ENCODE results near the gene PCNX2. TPM values are rescaled to one million over a fixed set of nuclear protein-coding genes. Genes with fewer than 3 reads are reported as not detected.
A peak's percentile ranks its signal among the peaks of the same experiment; 100 is the strongest.

Gene PCNX2
- total and polyA plus RNA-seq, 2 donors (not counting 3 experiments of a cell fraction or from before 2014, with no cell fraction given): 6.6 to 11.0 TPM

DNA sequence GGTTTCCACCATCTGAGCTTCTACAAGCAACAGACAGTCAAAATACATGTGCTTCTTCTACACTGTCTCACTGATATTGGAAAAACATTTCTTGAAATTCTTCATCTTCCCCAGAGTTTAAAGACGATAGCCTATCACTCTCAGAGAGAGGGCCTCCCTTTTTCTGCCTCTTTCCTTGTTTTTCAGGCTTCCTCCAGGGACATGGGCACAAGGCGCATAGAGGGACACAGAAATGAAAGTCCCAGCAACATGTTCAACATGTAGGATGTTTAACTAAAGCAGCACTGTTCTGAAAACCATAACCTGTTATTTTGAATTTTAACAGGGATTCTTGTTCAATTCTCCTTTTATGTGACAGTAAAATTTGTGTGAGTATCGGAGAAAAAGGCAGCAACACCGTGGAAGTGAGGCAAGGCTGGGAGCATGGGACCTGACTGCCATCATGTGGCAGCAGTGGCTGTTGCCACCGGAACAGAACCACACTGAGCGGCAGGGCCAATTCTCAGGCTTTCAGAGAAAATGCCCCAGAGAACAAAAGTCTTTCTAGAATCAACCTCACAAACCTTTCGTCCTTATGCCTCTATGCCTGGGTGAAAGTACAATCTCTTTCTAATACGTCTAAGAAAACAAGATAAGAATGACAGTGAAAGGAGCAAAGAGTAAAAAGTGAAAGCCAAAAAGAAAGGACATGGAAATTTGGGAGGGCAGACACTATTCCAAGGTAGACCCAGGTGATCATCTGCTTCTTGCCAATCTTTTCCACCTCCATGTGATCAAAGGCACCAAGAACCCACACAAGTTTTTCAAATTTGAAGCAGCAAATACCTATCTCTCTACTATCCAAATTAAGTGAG is 54.5 kb downstream of the PCNX2 start:
- ChIA-PET POLR2A (no interaction called here), CTCF (interaction anchor here (0.8 to 1.2 kb wide), 10 partner anchors 66 to 1485 kb away, joined by 3 to 9 read pairs (median 3); no protein-coding TSS in a partner anchor)
- H3K9me1 ChIP-seq (replicated peaks; ENCODE audit: control insufficient read depth, extremely low read depth, insufficient read depth, low read length): no peaks in the 10 kb centered on the region
- no peaks in the 10 kb centered on the region for H3K27me3 ChIP-seq (ENCODE audit: control insufficient read depth in 2 of 2, insufficient read depth in 2 of 2, low read length in 2 of 2)
- no TSS peak for BruUV-seq (replicated peaks)
- no peak overlapping the region for H3K4me3 ChIP-seq (replicated peaks in 1 of 3; ENCODE audit: insufficient read depth in 1 of 3, low read depth in 1 of 3, low read length in 3 of 3)
- peak; percentile 65 for DNase-seq (ENCODE audit: low read depth, low spot score)
- H3K36me3 ChIP-seq (ENCODE audit: control insufficient read depth in 2 of 2, extremely low read depth in 1 of 2, insufficient read depth in 2 of 2, low read length in 2 of 2): no peaks in the 10 kb centered on the region
- dilution Hi-C loops (cut with MboI; ENCODE audit: extremely low pct_ligation_motif_present, low sequenced_read_pairs) (no loop called here), intact Hi-C loops (cut with micrococcal nuclease) (loop anchor here (1.0 to 10.0 kb wide), 8 partner anchors 68 to 1375 kb away; partner anchors contain the start of genes NTPCR and SIPA1L2)
- H3K9me3 ChIP-seq (replicated peaks; ENCODE audit: control insufficient read depth, insufficient read depth, low read length): no peaks in the 10 kb centered on the region
- no peaks in the 10 kb centered on the region for H3K4me1 ChIP-seq (ENCODE audit: control insufficient read depth, extremely low read depth, insufficient read depth, low read length)
- H2AFZ ChIP-seq (ENCODE audit: low read depth, low read length): peak overlapping the region; percentile 31
- no peaks in the 10 kb centered on the region for H4K20me1 ChIP-seq (replicated peaks; ENCODE audit: control insufficient read depth, extremely low read depth, insufficient read depth, low read length)
- peak; percentile 82 for FAIRE-seq
- no peak overlapping the region for H3K9ac ChIP-seq (replicated peaks; ENCODE audit: extremely low read depth, insufficient read depth, low read length)
- H3K4me2 ChIP-seq (ENCODE audit: insufficient read depth, low read length): no peak overlapping the region
- H3K79me2 ChIP-seq (ENCODE audit: control insufficient read depth, insufficient read depth, low read length): no peaks in the 10 kb centered on the region
- TF ChIP-seq EZH2 (IDR thresholded peaks at IDR 0.05; ENCODE audit: borderline replicate concordance, low read depth, low read length, severe bottlenecking): no peak
- TF ChIP-seq, protein P1, sequence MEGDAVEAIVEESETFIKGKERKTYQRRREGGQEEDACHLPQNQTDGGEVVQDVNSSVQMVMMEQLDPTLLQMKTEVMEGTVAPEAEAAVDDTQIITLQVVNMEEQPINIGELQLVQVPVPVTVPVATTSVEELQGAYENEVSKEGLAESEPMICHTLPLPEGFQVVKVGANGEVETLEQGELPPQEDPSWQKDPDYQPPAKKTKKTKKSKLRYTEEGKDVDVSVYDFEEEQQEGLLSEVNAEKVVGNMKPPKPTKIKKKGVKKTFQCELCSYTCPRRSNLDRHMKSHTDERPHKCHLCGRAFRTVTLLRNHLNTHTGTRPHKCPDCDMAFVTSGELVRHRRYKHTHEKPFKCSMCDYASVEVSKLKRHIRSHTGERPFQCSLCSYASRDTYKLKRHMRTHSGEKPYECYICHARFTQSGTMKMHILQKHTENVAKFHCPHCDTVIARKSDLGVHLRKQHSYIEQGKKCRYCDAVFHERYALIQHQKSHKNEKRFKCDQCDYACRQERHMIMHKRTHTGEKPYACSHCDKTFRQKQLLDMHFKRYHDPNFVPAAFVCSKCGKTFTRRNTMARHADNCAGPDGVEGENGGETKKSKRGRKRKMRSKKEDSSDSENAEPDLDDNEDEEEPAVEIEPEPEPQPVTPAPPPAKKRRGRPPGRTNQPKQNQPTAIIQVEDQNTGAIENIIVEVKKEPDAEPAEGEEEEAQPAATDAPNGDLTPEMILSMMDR (IDR thresholded peaks at IDR 0.05; ENCODE audit: extremely low read depth in 1 of 2, insufficient read depth in 1 of 2, low read depth in 1 of 2, low read length in 2 of 2): peak; percentile 76 to 81
- no peak for TF ChIP-seq GATA2 (IDR thresholded peaks at IDR 0.05; ENCODE audit: insufficient read depth, insufficient read length, low read depth, low read length)
- TF ChIP-seq, protein P2, sequence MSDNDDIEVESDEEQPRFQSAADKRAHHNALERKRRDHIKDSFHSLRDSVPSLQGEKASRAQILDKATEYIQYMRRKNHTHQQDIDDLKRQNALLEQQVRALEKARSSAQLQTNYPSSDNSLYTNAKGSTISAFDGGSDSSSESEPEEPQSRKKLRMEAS (IDR thresholded peaks at IDR 0.05; ENCODE audit: insufficient read depth, insufficient read length): no peak
- TF ChIP-seq POLR2AphosphoS5 (IDR thresholded peaks at IDR 0.05; ENCODE audit: insufficient read depth, low read depth, low read length): no peak
- H3K27ac ChIP-seq (ENCODE audit: insufficient read depth, low read depth, low read length): no peak overlapping the region
